ENCODE data around the gene SVIL.
"Not testable (repeated sequence)": the region's sequence is repeated elsewhere in the genome, so short reads cannot be mapped to it uniquely, and the experiment has no call there.

SVIL gene

GRCh38 chr10:29541422-29542210, 93.2 kb downstream of the SVIL start:
- no peak for DNase-seq (ENCODE audit: low spot score)

GRCh38 chr10:29540016-29540415, 94.8 kb downstream of the SVIL start:
- no peak for DNase-seq (ENCODE audit: low spot score)

DNA sequence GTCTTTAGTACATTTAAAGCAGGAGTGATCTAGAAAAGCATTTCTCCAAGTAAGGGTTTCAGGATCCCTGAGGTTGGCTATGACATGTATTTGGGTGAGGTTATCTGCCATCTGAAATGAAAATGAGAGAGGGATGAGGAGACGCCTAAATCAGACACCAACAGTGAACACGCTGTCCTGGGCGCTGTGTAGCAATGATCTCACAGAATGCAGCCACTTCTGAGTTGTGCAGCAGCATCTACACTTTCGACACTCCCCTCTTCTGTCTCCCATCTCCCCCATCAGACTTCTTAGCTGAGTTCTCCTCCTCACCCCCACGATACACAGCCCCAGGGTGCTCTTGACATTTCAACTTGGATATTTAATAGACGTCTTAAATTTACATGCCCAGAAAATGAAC, 95.4 kb downstream of the SVIL start:
- DNase-seq (ENCODE audit: low spot score): no peak

GRCh38 chr10:29537799-29538198, 97.0 kb downstream of the SVIL start:
- DNase-seq (ENCODE audit: low spot score): no peak

GRCh38 chr10:29536691-29537090, 98.1 kb downstream of the SVIL start:
- DNase-seq (ENCODE audit: low spot score): not testable (repeated sequence)

DNA sequence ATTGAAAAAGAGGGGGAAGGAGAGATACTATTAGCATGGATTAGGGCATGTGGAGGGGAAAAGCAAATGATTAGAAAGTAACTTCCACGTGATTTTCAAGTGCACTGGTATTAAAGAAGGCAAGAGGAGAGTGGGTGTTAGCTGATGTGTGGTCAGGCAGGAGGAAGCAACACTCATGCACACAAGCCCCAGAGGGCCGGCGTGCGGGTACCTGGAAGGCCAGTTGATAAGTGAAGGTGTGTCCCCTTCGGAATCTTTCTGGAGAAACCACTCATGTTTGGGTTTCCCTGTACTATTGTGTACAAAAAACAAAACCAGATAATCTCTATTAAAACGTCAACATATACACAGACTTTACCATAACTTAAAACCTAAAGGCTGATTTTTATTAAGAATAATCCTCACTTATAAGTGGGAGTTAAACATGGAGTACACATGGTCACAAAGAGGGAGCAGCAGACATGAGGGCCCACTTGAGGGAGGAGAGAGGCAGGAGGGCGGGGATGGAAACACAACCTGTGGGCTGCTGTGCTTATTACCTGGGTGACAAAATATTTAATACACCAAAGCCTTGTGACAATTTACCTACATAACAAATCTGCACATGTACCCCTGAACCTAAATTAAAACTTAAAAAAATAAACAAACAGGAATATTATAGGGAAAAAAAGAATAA, 98.9 kb downstream of the SVIL start:
- no peak for DNase-seq (ENCODE audit: low spot score)

- peak; percentile 60 for DNase-seq (ENCODE audit: low spot score)
Observed at GRCh38 chr10:29535012-29535777, 99.6 kb downstream of the SVIL start.

DNA sequence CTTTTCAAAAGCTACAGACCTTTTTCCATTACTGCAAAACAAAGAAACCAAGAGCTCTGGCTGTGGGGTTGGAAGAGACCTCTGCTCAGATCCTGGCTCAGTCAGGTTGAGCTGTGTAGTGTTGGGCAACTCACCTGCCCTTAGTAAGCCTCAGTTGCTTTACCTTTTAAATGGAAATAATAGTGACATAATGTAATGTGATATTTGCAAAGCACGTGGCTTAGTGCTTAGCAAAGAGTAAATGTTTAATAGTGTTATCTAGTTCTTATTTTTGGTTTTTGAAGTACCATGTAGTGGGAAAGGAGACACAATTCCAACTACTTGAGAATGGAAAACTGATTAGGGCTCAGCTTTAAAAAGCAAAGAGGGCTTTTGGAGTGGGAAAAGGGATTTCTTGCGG, 100.2 kb downstream of the SVIL start:
- no peak for DNase-seq (ENCODE audit: low spot score)

DNA sequence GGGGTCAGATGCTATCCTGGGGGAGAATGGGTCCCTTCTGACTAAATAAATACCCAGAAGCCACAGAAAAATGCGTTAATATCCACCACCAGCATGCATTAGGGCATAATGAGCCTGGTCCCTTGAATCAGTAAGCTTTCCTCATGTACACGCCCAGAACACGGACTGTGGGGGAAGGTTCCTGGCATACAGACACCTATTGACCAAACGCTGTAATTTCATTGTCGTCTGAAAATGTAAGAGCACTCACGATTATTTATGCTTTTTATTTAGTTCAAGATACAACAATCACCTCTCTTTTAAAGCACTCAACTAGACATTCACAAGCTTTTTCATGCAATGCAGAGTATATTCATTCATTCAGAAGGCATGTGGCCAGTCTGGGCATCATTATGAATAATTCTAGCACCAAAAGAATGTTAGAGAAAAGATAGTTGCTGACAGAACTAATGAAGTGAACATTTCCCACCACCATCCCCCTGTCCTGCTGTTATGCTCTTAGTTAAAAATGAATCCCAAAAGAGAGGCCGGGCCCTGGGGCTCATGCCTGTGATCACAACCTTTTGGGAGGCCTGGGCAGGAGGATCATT, 101.0 kb downstream of the SVIL start:
- no peak for DNase-seq (ENCODE audit: low spot score)

DNA sequence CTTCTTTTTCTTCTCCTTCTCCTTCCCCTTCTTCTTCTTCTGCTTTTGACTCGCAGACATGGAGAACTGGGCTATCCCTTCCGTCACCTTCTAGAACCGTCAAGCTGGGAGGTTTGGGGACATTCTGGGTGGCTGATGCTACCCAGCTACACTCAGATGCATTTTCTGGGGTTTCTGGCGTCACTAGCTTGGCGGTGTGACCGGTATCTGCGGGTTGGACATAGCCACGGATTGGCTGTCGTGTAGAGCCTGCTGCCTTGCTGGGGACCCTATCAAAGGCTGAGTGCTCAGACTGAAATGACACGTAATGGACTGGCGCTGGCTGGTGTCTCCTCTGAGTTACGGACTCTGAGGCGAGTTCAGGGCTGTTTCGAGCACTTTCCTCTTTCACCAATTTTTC, 101.7 kb downstream of the SVIL start:
- no peak for DNase-seq (ENCODE audit: low spot score)

GRCh38 chr10:29532256-29532878, 102.4 kb downstream of the SVIL start:
- DNase-seq (ENCODE audit: low spot score): no peak

GRCh38 chr10:29530112-29530976, 104.4 kb downstream of the SVIL start:
- no peak for DNase-seq (ENCODE audit: low spot score)

DNA sequence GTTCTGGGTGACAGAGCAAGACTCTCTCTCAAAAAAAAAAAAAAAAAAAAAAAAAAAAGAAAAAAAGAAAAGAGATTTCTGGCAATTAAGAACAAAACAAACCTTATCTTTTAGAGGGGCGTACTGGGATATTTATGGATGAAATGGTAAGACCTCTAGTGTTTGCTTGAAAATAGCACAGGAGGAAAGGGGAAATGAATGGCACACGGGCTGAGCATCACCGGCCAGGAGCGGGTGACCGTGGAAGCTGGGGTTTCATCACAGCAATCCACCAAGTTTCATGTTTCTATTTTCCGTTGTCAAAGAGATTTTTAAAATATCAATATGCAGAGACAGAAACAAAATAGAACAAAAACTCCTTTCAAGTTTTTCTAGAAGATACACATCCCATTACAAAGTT, 105.6 kb downstream of the SVIL start:
- DNase-seq (ENCODE audit: low spot score): no peak

DNA sequence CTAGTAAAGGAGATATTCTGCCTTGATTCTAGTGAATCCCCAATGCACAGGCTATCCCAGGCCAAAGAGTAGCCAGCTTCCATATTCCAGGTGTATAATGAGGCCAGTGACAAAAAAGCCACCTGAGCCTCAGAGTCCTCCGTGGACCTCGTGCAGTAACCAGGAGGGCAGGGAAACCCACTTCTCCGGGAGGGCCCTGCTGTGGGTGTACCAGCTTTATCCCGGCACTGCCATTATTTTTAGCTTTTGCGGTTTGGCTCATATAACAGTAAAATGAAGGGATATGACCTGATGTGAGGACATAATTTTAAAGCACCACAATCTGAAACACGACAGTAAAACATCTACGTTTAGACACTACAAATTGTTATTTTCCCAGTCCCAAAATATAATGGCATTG, 109.0 kb downstream of the SVIL start:
- DNase-seq (ENCODE audit: low spot score): no peak

- no peak for DNase-seq (ENCODE audit: low spot score)
Observed at GRCh38 chr10:29524720-29525119, 110.1 kb downstream of the SVIL start.

DNA sequence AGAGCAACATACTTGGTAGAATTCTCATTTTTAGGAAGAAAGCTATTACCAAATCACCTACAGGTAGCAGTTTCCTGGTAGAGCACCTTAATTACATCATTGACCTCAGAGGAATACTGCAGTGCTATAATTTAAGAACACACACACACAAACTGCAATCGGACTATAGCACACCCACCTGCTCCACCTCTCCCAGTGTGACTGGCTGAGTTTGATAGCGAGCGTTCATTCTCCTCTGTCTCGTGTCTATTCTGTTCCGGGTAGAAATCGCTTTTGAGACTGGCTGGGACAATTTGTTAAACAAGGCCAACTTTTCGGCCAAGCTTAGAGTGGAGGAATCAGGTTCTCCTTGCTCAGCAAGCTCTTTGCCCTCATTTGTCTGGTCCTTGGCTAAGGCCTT, 110.5 kb downstream of the SVIL start:
- no peak for DNase-seq (ENCODE audit: low spot score)

DNA sequence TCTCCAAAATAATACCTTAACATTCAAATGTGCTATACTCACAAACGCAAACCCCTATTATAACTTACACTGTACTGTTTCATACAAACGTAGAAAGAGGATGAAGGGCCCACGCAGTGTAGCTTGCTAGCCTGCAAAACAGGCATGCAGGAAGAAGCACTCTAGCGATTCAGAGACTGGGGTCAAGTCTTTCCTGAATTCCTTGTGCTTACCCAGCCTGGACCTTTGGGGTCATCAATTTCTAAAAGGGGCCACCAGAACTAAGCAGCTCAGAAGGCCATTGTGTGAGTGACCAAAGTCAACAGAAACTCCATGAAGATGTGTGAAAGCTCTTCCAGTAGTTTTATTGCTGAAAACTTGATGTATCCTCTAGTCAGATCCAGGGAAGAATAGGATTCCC, 111.9 kb downstream of the SVIL start:
- no peak for DNase-seq (ENCODE audit: low spot score)

DNA sequence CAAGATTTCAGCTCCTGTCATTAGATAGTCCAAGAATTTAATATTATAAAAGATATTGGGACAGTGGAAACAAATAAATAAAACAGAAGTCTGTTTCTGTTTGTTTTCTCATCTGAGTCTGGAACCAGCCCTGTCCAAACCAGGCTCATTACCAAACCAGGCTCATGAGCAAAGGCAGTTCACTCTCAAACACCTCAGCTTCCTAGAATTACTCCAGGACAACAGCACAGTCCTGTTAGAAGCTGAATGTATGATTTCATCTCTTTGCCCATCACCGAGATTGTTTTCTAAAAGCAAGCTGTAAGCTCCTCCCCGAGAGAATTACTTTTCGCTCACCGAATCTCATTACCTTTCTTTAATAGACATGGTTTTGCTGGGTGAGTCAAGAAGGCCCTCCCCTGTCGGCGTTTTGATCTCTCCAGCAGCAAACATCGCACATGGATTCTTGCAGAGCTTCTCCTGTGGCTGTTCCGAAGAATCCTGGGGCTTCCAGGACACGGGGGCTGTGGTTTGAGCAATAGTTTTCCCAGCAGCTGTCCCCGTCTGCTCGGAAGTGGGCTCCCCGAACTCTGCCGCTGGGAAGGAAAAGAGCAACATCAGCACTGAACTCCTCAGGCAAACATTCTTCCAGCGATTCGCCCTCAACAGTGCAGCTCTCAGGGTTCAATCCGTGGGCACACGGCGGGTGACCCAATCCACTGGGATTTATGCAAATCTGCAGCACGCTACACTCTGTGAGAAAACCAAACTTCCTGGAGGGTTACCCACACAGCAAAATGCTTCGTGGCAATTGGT, 112.5 kb downstream of the SVIL start:
- no peak for DNase-seq (ENCODE audit: low spot score)

DNA sequence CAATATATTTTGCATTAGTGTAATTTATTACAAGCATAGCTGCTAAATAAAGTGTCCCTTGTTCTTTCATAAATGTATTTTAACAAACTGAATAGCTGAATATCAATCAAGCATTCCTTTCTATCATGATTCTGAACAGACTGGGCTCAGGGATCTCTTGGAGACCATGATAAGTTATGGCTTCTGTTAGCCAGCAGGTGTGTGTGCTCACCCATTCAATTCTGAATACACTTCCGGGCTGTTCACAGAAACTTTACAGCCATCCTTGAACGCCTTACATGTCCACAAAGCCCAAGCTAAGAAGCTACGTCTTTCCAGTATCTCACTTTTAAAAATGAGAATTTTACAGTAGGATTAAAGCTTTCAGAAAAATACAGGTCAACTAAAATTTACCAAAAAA, 115.1 kb downstream of the SVIL start:
- DNase-seq (ENCODE audit: low spot score): no peak

DNA sequence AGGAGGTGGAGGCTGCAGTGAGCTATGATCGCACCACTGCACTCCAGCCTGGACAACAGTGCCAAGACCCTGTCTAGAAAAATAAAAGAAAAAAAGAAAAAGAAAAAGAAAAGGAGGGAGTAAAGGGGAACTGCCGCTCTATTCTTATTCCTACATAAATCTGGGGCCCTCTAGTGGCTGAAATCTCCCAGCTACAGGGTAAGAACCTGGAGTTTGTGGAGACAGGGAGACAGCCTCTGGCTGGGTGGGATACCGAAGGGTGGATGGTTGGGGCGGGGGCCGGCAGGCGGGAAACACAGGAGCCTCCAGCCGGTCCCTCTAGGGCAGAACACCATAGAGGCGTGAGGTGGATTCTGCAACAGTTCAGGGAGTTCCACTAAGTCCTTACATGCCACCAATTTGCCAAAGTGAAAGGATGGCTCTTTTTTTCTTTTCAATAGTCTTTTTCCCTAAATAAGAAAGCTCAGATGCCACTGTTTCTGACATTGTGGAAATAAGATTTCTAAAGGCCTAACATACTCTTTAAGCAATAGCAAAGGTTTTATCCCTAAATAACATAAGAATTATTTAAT, 117.3 kb downstream of the SVIL start:
- no peak for DNase-seq (ENCODE audit: low spot score)
